GM12801 (cell line): ENCODE results near the gene WNT5A.

Source experiments
- CTCF ChIP-seq: IDR thresholded peaks from one replicate; pipeline ENCODE4 v1.5.1; 2011; ENCODE audit warnings: control low read depth; ENCODE audit not compliant: insufficient read length; ENCODE audit errors: extremely low read depth

The WNT5A gene

GRCh38 chr3:55515550-55516246 is 28.6 kb upstream of the WNT5A start:
- no peak for TF ChIP-seq CTCF

- TF ChIP-seq CTCF: no peak
These were observed 27.9 kb upstream of the WNT5A start for GRCh38 chr3:55514962-55515361.

GRCh38 chr3:55512571-55513343 is 25.7 kb upstream of the WNT5A start:
- no peak for TF ChIP-seq CTCF

- no peak for TF ChIP-seq CTCF
These were observed 24.9 kb upstream of the WNT5A start for GRCh38 chr3:55511895-55512570.

GRCh38 chr3:55508335-55508734 is 21.2 kb upstream of the WNT5A start:
- TF ChIP-seq CTCF: no peak

GRCh38 chr3:55507808-55508207 is 20.7 kb upstream of the WNT5A start:
- TF ChIP-seq CTCF: no peak

GRCh38 chr3:55505776-55506175 is 18.7 kb upstream of the WNT5A start:
- TF ChIP-seq CTCF: no peak
